Activated CD4-positive, alpha-beta T cell treated with anti-CD3 and anti-CD28 coated beads, Interleukin-10, Interleukin-2, amounts not matched to agents 100 ng/mL and 50 ng/mL, durations not matched to agents 16 hours and 8 hours (primary cell): ENCODE measurements around the gene SON.
"Not testable (repeated sequence)": the region's sequence is repeated elsewhere in the genome, so short reads cannot be mapped to it uniquely, and the experiment has no call there.

Source experiments
- DNase-seq: peaks from one replicate; pipeline ENCODE4 v3.0.0-alpha.2; 2020

Gene SON, protein sequence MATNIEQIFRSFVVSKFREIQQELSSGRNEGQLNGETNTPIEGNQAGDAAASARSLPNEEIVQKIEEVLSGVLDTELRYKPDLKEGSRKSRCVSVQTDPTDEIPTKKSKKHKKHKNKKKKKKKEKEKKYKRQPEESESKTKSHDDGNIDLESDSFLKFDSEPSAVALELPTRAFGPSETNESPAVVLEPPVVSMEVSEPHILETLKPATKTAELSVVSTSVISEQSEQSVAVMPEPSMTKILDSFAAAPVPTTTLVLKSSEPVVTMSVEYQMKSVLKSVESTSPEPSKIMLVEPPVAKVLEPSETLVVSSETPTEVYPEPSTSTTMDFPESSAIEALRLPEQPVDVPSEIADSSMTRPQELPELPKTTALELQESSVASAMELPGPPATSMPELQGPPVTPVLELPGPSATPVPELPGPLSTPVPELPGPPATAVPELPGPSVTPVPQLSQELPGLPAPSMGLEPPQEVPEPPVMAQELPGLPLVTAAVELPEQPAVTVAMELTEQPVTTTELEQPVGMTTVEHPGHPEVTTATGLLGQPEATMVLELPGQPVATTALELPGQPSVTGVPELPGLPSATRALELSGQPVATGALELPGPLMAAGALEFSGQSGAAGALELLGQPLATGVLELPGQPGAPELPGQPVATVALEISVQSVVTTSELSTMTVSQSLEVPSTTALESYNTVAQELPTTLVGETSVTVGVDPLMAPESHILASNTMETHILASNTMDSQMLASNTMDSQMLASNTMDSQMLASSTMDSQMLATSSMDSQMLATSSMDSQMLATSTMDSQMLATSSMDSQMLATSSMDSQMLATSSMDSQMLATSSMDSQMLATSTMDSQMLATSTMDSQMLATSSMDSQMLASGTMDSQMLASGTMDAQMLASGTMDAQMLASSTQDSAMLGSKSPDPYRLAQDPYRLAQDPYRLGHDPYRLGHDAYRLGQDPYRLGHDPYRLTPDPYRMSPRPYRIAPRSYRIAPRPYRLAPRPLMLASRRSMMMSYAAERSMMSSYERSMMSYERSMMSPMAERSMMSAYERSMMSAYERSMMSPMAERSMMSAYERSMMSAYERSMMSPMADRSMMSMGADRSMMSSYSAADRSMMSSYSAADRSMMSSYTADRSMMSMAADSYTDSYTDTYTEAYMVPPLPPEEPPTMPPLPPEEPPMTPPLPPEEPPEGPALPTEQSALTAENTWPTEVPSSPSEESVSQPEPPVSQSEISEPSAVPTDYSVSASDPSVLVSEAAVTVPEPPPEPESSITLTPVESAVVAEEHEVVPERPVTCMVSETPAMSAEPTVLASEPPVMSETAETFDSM (N-terminal part only)

DNA sequence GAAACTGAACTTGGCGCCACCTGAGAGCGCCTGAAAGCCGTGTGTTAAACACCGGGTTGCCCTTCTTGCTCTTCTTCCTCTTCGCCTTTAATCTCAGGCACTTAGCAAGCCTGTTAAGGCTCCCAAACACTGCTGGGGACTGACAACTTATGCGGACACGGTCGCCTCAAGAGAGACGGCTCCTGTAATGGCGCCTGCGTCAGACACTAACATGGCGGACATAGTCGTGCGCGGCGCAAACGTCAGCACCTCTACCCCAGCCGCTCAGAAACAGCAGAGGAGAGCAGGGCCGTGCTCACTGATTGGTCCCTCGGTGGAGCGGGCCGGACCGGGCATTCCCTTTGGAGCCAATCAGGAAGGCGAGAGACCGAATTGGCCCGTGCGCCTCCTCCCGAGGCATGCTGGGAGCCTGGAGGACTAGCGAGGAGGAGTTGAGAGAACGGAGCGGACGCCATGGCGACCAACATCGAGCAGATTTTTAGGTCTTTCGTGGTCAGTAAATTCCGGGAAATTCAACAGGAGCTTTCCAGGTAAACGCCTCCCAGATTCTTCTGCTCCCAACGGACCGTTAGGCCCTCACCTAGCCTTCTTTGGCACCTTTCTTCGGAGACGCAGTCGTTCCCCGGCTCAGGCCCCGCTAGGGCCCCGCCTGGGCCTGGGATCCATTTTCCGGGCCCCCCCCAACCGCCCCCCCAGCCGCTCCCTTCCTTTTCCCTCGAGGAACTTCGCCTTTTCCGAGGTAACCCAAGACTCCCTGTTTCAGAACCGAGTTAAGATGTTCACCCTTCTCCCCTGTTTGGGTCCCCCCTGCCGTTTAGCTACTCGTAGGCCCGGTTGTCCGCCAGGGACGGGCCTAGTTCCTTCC lies at the start of gene SON:
Gene SON (plus strand): TSS at position 399 of the 865 bp plus-strand sequence. CDS start 55 bp downstream, at position 454.
- peak; percentile 100 for DNase-seq

DNA sequence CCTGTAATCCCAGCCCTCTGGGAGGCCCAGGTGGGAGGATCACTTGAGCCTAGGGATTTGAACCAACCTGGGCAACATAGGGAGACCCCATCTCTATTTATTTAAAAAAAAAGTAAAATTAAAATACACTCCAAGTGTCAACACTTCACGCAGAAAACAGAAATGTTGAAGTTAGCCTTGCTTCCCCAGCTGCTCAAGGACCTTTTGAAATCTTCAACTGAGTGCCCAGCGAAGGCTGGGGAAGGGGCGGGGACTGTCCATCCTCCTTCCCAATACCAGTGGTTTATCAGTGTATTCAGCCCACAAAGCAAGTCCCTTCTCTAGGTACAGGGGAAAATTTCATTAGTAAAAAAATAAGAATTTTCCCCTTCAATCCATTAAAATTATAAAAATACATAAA lies 49.1 kb upstream of the SON start:
- no peak for DNase-seq

DNA sequence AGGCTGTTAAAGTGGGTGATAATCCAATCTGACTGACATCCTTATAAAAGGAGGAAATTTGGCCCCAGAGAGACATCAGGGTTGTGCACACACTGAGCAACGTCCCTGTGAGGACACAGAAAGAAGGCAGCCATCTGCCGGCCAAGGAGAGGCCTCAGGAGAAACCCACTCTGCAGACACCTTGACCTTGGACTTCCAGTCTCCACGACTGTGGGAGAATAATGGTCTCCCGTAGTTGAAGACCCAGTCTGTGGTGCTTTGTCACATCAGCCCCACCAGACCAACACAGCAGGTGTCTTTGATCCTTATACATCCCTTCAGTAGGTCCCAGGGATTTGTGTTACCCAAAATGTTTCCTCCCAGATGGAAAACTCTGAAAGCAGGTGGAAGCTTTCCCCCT lies 47.1 kb upstream of the SON start:
- DNase-seq, result no peak

DNA sequence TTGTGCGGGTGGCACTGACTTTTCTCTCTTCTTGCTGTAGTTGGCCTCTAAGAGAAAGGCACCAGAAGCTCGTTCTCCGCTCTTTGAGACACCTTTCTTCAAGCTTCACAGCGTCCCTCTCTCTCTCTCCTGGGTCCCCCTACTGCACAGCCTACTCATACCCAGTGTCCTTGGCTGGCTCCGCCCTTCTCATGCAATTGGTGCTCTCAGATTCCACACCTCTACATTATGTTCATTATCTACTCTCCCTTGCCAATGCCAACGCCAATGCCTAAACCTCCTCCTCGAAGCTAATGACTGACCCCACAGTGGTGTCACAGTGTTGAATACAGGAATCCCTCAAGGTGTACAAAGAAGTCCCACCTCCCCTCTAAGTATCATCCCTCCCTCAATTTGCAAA lies 46.5 kb upstream of the SON start:
- DNase-seq, result no peak

DNA sequence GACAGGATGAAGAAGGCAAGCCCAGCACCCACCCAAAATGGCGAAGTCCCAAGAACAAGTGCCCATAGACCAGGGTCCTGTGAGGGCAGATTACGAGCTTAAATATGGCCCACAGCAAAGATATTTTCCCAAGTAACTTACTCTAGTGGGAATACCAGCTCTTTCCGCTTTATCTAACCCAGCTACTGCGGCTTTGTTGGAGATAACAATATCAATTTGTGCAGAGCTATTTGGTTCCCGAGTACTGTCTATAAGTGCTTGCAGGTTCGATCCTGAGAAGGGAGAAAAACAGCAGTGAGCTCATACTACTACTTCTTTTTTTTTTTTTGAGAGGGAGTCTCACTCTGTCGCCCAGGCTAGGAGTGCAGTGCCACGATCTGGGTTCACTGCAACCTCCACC lies 37.0 kb upstream of the SON start:
- DNase-seq, result no peak

DNA sequence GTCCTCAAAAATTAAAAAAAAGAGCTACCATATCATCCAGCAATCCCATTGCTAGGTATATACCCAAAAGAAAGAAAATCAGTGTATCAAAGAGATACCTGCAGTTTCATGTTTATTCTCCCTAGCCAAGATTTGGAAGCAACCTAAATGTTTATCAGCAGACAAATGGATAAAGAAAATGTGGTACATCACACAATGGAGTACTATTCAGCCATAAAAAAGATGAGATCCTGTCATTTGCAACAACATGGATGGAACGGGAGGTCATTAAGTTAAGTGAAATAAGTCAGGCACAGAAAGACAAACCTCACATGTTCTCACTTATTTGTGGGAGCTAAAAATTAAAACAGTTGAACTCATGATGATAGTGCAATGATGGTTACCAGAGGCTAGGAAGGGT lies 35.8 kb upstream of the SON start:
- not testable (repeated sequence) for DNase-seq

DNA sequence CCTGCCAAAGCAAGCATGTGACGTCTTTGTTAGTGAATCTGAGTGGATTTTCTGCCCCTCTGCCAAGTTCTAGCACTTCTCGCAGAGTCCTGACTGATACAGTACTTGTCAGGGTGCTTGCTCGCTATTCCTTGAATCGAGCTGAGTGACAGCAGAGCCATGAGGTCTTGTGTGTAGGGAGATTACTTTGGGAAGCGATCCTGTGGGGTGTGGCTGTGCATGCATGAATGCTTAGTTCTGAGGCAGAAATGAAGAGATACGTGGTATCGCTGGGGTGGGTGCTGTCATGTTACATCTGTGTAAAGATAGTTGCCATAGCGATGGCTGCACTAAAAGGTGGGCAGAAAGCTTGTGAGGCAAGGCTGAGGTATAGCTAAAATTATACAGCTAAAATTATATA lies 32.0 kb upstream of the SON start:
- DNase-seq, result no peak

DNA sequence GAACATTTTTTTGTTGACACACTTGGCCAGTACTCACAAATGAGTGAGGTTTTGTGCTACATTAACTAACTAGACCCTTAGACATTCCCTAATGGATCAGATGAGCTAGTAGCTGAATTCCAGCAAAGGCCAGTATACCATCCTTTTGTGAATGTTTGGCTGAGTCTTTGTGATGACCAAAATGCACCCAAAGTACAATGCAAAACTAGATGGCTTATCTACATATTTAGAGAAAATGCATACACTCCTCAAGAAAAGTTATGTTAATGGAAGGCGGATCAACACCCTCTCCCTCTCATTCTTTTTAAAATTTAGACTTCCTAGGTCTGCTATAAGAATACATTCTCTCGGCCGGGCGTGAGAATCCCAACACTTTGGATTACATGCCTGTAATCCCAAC lies 31.2 kb upstream of the SON start:
- DNase-seq, result no peak

DNA sequence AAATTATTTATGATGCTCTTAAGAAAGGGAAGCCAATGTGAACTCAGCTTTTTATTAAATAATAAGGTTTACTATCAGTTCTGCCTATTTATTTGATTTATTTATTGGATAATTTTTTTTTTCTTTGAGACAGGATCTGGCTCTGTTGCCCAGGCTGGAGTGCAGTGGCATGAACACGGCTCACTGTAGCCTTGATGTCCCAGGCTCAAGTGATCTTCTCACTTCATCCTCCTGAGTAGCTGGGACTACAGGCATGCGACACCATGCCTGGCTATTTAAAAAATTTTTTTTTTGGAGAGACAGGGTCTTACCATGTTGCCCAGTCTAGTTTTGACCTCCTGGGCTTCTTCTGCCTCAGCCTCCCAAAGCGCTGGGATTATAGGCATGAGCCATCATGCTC lies 30.4 kb upstream of the SON start:
- no peak for DNase-seq

DNA sequence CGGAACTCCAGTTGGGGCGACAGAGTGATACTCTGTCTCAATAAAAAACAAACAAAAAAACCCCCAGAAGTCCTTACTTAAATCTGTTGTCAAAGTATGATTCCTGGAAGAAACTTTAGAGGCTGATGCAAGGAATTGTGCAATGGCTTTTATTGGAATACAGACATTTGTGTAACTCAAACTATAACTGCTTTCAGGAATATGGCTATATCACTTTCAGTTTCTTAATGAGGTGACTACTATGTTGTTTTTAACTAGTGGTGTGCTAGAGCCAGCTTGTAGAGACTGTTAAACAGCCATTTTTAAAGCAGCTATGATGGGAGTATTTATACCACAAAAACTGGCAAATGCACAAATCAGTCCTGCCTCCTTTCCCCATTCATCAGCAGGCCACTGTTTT lies 28.6 kb upstream of the SON start:
- peak; percentile 19 for DNase-seq

DNA sequence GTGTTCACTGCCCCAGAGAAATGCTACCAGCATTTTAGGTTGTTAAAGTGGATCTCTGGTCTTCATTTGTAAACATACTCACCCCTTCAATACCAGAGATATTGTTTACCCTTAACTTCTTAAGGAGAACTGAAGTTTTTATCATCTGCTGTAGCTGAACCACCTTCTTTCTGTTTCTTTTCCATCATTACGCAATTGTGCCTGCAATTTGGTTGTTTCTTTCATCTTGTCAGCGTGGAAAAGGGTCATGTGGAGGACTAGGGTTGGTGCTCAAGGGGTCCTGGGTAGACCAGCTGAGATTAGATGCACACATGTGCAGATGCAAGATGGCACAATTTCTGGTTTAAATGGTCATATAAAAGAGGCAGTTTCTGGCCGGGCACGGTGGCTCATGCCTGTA lies 23.9 kb upstream of the SON start:
- no peak for DNase-seq

DNA sequence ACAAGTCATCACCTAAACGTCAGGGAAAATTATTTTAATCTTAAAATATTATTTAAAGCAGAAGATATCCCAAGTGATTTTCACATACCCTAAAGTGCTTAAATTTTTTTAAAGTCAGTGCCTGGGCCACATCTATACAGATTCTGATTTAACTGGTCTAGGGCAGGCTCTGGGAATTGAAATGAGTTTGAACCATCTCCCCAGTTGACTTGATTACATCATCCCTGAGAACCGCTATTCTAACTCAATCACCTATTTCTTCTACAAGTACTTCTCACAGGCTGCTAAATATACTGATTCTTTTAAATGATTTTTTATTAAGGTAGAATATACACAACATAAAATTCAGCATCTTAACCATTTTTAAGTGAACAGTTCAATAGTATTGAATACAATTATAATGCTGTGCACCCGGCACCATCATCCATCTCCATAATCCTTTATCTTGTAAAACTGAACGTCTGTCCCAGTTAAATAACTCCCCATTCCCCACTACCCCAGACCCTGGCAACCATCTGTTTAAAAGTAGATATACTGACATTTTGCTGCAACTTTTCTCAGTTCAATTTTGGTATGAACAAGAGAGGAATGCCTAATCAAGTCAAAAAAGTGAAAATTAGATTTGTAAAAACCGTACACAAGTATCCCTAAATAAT lies 20.4 kb upstream of the SON start:
- no peak for DNase-seq

DNA sequence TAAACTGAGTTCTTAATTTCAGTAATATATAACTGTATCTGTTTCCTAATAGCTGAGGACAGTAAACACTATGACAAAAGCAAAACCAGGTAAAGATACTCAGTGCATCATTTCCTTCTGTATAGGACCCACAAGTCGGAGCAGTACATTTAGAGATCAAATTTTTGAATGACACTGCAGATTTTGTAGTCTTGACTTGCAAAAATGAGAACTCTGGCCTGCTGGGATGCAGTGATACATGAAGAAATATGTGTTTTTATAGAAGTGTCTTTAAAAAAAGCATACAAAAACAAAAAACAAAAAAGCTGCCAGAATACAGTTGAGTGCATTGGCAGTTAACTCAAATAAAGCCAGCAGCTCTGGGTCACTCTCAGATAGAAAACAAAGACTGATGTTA lies 19.9 kb upstream of the SON start:
- no peak for DNase-seq

DNA sequence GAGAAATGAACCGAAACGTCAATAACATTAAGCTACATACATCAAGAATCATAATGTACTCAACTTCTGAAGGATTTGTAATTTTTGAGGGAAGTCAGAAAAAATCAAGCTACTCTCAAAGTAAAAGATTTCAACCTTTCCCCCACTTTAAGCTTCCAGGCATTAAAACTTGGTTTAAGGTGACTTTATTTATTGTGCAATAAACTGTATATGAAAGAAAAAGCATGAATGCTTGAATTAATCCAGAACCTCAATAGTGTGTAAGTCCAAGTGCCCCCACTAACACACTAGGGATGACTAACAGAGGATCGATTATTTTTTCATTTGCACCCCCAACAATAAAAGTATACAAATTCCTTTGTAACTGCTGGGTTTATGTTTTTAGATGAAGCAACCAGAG lies 11.8 kb upstream of the SON start:
- DNase-seq, result no peak

DNA sequence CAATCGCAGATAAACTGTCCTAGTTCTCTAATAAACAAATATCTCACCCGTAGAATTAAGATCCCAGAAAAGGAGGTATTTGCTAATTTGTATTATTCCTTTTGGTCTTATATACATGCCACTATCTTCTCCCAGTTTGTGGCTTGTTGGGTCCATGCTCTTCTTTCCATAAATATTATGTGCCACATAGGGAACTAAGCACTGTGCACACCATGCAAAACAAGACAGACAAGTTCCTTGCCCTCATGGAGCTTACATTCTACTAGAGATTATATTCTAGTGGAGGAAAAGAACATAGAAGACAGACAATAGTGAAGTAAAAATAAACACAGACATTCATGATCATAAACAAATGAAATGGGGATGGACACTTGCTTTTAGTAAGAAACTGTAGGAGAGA lies 5.6 kb upstream of the SON start:
- DNase-seq, result no peak

DNA sequence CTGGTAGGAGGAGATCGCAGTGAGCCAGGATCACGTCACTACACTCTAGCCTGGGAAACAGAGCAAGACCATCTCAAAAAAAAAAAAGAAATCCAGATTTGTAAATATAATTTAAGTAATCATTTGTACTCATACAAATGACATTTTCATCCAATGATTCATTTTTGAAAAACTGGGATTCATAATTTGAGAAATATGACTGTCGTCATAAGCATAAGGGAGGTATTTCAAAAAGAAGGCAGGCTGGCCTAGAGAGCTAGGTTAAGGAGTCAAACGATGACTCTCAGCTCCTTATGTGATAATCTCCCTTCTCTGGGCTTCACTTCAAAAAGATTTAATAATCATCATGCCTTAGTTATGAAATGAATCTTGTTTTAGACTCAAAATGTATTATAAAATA lies 3.2 kb upstream of the SON start:
- DNase-seq, result no peak

DNA sequence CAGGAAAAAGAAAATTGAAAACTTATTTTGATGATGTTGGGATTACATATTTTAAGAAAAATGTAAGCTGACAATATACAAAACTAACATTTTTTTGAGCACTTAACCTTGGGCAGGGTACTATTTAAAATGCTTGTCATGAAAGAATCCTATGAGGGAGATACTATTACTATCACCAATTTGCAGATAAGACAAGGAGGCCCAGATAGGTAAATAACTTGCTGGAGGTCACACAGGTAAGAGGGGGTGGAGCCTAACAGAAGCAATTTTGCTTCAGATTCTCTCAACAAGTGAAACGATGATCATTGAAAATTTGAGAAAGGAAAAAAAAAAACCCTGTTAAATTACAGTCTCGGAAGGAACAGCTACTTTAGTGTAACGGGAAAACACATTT lies 2.1 kb upstream of the SON start:
- no peak for DNase-seq

DNA sequence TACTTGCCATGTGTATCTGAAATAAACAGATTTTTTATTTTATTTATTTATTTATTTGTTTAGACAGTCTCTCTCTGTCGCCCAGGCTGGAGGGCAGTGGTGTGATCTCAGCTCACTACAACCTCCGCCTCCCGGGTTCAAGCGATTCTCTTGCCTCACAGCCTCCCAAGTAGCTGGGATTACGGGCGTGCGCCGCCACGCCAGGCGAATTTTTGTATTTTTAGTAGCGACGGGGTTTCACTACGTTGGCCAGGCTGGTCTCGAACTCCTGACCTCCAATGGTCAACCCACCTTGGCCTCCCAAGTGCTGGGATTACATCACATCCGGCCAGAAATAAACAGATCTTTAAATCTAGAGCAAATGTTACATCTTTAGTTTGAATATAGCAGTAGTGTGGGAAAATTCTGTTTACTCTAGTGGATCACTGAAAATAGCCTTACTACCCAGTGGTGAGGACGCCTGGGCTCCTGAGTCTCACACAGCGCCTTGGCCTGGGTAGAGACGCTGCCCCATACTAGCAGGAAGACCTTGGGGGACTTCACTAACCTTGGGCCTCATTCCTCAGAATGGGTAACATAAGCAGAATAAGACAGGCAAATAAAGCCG lies 1.6 kb upstream of the SON start:
- DNase-seq, result peak; percentile 48

DNA sequence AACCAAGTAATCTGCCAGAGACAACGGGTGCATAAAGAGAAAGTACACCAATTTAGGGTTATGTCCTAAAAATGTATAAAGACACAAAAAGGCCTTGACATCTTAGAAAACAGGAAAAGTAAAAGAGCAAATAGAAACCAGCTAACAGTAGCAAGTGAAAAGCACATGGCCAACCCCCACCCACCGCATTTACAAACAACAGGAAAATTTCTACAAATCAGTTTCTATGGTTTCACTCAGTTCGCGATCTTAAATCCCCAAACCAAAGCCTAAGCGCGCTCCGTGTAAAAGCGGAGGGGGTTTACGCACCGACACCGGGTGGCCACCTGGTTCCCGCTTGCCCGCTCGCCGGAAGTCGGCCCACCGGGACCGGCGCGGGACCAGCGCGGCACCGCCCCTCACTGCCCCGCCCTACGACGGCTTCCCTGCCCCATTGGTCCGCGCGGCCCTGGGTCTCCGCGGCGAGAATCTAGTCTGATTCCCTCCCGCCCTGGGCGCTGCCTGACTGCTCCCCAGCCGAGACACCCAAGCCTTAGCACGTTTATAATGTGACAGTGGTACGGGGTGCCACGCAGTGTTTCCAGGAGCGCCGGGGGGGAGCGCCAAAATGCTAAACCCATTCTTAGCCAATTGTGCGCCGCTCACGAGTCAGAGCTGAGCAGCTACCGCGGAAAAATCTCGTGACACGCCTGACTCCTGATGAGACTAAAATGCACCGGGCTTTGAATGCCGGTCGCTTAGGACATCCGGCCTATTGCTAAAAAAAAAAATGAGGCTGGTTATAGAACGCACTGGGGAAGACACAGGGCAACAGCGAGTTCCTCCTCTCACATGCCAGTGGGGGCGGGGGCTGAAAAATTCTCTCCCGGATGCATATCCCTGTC lies 840 bp upstream of the SON start, which contains the start of gene GART:
Gene GART (minus strand): TSS at position 362 of the 884 bp plus-strand sequence. CDS start 2,802 bp downstream, outside the sequence.
- DNase-seq, result peak; percentile 91

DNA sequence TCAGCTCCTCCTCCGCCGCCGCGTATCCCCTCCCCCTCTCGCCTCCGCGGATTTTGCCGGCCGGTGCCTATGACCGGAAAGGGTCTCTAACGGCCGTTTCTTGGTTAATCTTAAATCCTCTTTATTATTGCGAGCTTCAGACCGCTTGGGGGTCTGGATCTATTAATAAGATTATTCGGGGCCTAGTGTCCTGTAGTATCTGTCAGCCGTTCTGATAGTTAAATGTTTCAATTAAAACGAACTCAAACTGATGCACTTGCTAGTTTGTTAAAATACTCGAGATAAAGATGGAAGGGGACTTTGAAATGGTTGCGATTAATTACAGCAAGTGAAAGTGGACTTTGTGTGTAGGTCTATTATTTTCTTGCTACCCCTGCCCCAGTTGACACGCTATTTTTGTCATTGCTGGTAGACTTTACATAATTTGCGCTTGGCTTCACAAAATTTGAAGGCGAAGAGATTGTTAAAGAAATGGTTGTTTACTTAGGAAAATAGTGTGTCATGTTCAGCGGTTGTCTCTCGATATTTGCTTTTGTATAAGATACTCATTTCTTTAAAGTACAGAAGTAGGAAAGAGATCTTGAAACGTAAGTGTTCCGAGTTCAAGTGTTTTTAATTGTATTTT lies 779 bp downstream of the SON start:
- peak; percentile 81 for DNase-seq
